ENCODE data around the gene UNC5A.

Gene UNC5A

GRCh38 chr5:176802116-176802784 lies 8.1 kb upstream of the UNC5A start:
- DNase-seq: no peak

GRCh38 chr5:176803068-176803942 lies 7.1 kb upstream of the UNC5A start:
- no peak for DNase-seq

- DNase-seq: no peak
Observed at GRCh38 chr5:176803943-176804498, 6.3 kb upstream of the UNC5A start.

GRCh38 chr5:176806137-176806536 lies 4.2 kb upstream of the UNC5A start:
- DNase-seq: no peak

GRCh38 chr5:176809544-176810080 lies 747 bp upstream of the UNC5A start:
- no peak for DNase-seq

GRCh38 chr5:176810687-176811501 lies 535 bp downstream of the UNC5A start:
- DNase-seq: no peak

- DNase-seq: no peak
Observed at GRCh38 chr5:176812269-176813259, 2.2 kb downstream of the UNC5A start.

- no peak for DNase-seq
Observed at GRCh38 chr5:176813587-176814312, 3.4 kb downstream of the UNC5A start.

GRCh38 chr5:176814313-176814685 lies 3.9 kb downstream of the UNC5A start:
- no peak for DNase-seq

- DNase-seq: no peak
Observed at GRCh38 chr5:176814836-176815438, 4.6 kb downstream of the UNC5A start.

GRCh38 chr5:176816043-176816745 lies 5.8 kb downstream of the UNC5A start:
- no peak for DNase-seq

- DNase-seq: no peak
Observed at GRCh38 chr5:176816791-176817347, 6.5 kb downstream of the UNC5A start.

GRCh38 chr5:176817369-176817840 lies 7.0 kb downstream of the UNC5A start:
- no peak for DNase-seq

GRCh38 chr5:176817841-176818377 lies 7.5 kb downstream of the UNC5A start:
- no peak for DNase-seq

- no peak for DNase-seq
Observed at GRCh38 chr5:176818391-176819098, 8.2 kb downstream of the UNC5A start.

- DNase-seq: no peak
Observed at GRCh38 chr5:176819476-176819875, 9.1 kb downstream of the UNC5A start.

GRCh38 chr5:176820937-176821336 lies 10.6 kb downstream of the UNC5A start:
- no peak for DNase-seq

- no peak for DNase-seq
Observed at GRCh38 chr5:176821441-176821840, 11.1 kb downstream of the UNC5A start.
